GM18508 (cell line): ENCODE measurements around the gene LRIG1.

Experiments used
- ATAC-seq: cut with Tn5 transposase; IDR thresholded peaks from one replicate; pipeline ENCODE4 v1.9.1; 2021; ENCODE audit warnings: moderate number of reproducible peaks; ENCODE audit not compliant: insufficient read depth, unreplicated experiment

LRIG1 gene

DNA sequence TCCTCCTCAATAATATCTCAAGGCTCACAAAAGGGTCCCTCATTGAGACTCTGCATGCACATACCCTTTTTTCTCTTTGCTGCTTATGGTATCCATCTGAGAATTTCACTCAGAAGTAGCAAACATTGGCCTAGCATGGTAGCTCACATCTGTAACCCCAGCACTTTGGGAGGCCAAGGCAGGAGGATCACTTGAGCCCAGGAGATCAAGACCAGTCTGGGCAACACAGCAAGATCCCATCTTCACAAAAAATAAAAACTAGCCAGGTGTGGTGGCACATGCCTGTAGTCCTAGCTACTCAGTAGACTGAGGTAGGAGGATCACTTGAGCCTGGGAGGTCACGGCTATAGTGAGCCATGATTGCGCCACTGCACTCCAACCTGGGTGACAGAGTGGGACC is 11.7 kb downstream of the LRIG1 start:
- ATAC-seq, result no peak

DNA sequence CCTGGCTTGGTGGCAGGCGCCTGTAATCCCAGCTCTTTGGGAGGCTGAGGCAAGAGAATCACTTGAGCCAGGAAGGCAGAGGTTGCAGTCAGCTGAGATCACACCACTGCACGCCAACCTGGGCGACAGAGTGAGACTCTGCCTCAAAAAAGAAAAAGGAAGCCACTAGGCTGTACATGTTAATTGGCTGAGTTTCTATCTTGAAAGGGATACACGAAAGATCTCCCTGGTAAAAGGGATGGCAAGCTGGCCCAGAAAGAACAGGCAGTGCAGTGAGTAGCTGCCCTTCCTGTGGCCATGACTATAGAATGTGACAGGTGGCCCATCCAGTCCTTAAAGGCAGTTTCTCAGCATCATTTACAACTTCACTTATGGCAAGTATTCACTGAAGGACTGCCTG is 12.3 kb downstream of the LRIG1 start:
- peak; percentile 39 for ATAC-seq

DNA sequence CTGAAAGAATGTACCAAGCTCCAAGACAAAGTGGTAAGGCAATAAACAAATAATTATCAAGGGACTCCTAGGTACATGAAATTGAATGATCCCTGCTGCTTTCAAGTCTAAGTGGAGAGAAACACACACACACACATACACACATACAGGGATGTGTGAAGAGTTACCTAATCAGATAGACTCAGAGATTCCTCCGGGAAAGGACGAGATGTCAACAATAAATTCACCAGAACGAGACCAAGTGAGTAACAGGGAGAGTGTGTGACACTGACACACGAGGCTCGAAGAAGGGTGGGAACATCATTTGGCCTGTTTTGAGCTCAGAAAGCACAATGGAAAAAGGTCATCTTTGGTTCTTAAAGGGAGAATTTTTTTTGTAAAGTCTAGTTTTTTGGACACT is 13.4 kb downstream of the LRIG1 start:
- ATAC-seq, result no peak

DNA sequence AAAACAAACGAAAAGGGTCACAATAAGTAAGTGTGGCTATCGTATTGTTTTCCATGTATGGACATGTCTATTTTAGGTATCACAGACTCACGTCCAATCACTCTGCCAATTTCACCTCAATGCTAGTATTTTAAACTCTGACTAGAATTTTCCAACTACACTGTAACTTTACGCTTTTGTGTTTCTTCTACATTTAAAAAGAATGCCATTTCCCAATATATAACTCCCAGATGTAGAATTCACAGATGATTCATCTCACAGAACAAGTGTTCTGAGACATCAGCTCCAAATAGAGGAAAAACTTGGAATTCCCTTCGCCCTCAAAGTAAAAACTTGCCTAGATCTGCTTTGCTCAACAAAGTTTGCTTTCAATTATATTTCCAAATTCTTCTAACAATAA is 14.2 kb downstream of the LRIG1 start:
- ATAC-seq, result no peak

DNA sequence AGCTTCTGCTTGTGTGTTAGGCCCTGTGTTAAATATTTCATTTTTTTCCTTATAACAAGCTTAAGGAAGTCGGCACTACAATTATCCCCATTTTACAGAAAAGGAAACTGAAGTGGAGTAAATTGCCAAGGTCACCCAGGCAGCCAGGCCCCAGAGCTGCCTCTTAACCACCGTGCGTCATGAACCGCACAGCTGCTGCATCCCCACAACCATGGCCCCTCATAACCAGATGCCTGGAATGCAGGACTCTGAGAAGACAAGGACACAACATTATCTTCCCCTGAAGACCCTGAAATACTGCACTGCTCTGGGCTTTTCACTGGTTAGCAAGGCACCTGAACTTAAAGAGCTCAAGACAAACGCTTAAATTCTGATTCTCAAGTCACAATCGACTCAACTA is 14.6 kb downstream of the LRIG1 start:
- ATAC-seq, result no peak

DNA sequence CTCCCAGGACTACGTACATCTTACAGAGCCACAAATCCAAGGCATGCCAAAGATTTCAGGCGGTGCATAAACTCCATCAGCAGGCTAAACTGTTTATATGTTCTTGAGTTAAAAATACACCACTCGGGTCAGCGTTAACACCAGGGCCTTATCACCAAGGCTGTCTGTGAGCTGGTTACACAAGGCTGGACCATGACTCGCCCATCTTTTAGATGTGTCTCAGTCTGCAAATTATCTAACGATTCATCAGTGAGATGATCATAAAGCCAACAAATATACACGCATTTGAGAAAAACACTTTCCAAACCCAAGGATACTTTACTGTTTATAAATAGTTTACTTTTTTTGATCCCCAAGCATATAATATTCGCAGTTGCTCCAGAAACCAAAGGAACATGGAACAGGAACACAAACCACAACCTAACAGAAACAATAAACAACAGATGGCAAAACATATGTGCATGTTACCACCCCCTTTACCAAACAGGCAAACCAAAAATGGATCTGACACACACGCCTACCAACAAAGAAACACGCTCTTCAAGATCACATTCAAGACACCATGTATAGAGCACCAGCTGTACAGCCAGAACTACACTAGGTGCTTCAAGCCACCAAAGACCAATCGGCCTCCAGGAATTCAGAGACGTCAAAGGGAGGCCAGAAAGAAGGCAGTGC is 15.4 kb downstream of the LRIG1 start:
- ATAC-seq, result no peak

DNA sequence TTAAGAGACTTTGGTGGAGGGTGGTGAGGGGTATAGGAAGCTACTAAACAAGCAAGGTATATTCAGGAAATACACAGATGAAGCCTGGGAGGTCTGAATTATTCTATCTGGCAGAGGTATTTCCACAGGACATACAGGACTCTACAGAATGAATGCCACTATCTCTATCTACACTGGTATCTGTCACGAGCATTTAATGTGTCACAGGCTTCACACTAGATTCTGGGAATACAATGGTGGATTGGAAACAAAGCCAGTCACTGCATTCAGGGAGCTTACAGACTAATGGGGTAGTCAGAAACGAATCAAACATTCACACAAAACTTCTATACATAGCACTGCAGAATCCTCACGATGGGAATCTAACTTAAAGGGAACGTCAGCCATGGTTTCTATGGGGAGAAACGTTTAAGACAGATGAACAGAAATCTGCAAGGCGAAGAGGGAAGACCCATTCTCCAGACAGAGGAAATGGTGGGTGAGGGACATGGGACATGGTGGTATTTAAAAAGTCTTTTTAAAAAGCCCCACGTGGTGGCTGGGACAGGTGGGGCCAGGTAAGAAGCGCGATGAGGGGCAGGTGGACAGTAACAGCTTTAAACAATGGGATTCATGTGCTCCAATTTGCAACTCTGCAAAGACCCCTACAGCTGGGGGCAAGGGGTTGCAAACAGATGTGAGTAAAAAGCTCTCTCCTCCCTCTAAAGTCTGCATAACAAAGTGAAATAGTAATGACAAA is 16.5 kb downstream of the LRIG1 start:
- no peak for ATAC-seq

DNA sequence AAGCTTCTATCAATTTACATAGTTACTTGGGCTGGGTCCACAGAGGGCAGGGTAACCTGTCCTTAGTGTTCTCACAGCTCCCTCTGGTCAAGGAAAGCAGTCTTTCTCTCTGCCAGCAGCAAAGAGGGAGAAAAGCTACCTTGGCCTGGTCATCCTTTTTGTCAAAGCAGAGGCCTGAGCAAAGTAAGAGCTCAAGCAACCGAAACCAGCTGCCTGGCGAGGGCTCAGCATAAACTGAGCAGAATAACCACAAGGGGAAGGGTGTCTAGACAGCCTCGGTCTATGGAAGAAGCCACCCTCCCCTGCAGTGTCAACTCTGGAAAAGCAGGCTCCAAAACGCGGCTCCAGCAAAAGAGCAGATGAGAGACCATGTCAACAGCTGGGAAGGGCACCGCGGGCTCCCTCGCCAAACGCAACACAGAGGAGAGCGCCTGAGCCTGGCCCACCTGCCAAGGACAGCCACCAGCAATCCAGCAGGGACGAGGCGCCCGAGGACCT is 17.4 kb downstream of the LRIG1 start:
- ATAC-seq, result peak; percentile 28

DNA sequence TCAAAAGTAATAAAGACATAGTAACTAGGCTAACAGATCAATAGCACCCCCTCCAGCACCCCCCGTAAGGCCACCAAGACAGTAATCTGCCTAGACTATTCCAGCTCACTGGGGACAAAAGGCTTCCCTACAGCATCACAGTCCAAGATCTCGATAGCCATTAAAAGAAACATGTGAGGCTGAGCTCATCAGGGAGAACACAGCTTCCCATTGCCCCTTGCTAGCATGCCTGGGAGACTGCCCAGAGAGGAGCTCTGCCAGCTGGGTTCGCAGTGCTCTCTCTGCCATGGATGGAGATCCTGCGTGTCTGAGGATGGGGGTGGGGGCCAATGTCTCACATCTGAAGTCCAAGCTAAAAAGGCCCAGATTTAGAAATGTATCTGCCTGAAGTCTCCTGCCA is 17.8 kb downstream of the LRIG1 start:
- ATAC-seq, result no peak

DNA sequence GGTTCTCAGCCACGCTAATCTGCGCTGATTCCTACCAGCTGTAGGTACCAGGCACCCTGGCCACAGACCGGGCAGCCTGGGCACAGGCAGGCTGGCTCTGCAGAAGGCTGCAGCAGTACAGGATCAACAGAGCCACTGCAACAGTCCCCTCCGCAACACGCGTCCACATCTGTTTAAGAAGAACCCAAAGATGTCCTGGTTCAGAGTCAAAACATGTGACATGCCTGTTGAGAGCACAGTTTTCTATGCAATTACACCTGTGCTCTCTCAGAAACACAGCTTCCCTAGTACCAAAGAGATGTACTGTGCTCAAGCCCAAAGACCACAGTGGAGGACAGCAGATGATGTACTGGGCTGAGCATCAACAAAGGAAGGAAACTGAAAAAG is 18.8 kb downstream of the LRIG1 start:
- no peak for ATAC-seq

DNA sequence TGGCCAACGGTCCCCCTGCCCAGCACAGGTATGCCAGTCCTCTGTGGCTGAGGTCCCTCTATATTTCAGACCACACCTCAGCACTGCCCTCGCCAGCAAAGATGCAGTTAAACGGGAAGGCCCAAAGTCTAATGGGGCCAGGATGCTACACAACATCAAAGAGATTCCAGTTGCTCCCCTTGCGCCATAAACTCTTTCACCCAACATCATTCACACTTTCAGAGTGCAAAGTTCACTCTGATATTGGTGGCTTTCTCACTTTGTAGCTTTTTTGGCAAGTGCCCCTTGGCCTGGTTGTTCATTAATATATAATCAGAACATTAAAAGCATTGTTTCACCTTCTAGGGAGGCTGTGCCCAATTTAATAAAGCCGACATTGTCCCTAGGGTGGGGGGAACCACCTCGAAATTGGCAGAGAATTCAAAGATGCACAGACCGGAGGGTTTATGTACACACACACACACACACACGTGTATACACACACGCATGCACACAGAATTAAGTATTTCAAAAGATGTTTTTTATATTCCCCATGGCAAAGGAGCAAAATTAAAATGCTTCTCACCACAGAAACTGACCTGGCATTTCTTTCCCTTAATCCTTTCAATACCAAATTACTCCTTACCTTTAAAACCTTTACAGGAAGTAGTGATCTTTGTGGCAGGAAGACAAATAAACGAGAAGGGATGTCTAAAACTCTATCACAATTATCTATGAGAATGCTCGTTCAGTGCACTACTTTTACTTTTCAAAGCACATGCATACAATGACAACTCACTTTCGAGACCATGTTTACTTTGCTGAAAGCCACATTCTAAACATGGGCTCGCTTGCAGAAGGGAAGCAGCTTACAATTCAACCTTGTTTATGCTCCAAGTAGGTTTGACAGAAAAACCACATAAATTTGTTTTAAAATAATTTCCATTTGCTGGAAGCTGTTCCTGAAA is 19.5 kb downstream of the LRIG1 start:
- ATAC-seq, result no peak

DNA sequence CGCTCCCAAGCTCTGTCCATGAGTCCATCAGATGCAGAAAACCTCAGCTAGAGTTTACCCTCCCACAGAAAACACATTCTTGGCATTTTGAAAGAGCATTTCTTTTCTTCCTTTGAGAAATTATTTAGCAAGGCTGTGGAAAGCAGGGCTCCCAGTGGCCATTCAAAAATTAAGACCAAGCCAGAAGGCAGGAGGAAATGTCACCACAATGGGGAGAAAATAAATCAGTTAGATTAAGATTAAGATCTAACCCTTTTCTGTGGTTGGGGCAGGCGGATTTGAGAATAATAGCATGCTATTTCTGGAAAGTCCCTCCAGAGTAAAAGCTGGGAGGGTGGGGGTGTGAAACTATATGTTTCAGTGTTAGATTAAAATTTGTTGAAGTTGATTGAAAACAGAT is 20.2 kb downstream of the LRIG1 start:
- ATAC-seq, result no peak

DNA sequence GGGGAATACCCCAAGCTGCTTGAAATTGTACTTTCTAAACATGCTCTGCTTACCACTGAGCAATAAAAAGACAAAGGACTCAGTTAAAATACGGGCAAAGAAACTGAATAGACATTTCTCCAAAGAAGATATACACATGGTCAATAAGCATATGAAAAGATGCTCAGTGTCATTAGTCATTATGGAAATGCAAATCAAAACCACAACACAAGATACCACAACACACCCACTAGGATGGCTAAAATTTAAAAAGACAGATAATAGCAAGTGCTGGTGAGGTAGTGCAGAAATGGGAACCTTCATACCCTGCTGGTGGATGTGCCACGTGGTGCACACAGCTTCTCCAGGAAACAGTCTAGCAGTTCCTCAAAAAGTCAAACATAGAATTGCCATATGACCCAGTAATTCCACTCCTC is 21.3 kb downstream of the LRIG1 start:
- peak; percentile 32 for ATAC-seq

DNA sequence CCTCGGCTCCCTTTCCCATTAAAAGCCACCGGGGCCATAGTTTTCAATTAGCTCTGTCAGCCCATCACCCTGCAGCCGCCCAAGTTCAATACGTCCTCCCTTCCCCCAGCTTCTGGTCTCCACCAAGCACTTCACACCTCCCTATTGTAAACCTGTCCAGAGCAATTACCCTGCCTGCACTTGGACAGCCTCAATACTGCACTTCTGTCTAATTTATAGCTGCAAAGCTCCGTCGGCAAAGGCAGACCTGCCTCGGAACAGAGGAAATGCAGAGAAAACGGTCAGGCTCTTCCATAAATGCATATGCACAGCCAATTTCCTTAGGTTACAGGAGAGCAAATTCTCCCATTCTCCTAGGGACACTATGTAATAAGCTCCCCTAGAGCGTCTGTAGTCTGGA is 21.9 kb downstream of the LRIG1 start:
- ATAC-seq, result no peak

DNA sequence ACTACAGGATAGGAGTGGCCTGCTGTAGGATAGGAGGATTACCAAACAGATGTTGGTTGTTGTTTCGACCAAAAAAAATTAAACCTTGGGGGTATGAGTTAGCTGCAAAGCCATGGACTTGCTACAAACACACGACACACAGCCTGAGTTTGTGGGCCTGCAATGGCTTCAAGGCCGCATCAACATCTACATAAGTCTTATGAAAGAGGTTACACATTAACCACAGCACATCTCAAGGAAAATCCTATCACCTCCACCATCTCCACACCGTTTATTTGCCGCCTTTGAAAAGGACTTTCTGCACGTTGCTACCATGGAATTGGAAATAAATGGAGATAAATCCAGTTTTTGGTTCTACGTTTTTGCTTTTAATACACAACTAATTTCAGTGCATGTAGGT is 23.0 kb downstream of the LRIG1 start:
- ATAC-seq, result no peak

DNA sequence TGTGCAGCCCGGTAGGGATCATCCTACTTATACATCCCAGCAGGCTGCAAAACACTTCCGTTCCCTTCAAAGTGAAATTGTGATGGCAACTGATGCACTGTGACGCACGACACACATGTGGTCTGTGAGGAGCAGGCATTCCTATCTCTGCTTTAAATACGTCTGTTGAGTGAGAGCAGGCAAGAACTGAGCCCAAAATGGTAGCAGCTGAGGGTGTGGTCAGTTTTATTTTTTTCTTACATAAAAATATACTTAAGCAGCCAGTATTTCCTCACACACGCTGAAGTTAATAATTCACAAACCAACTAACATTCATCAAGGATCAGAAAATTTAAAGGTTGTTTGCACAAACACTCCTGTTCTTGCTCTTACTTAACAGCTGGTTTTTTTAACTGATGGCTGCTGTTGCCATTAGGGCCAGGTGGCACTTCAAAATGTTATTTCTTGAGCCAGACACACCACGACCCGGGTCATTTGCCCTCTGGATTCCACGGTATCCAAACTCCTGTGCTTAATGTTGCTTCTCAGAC is 23.9 kb downstream of the LRIG1 start:
- no peak for ATAC-seq

DNA sequence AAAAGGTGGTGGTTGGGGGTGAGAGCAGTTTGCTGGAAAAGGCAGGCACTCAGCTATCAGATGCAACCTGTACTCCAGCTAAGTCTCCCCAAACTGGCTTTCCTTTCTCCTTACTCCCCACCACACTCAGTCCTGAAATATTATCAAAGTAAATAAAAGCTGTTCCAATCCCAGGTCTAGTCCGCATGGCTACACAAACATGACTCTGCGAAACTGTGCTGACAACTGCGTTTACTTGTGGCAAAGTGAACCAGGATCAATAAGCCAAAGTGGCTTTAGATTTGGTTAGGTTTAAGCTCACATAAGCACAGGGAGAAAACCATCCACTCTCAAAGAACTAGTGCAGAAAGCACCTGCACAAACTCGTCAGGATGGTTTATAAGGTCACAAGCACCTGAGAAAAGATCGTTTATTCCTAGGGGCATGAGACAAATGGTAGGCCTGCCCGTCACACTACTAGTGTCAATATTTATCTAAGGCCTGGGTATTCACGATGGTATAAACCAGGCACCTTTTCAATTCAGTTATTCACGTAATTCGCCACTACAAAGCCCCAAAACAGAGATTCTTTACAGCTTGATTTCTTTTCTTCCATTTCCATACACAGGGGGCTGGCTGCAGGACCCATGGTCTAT is 25.3 kb downstream of the LRIG1 start:
- no peak for ATAC-seq

DNA sequence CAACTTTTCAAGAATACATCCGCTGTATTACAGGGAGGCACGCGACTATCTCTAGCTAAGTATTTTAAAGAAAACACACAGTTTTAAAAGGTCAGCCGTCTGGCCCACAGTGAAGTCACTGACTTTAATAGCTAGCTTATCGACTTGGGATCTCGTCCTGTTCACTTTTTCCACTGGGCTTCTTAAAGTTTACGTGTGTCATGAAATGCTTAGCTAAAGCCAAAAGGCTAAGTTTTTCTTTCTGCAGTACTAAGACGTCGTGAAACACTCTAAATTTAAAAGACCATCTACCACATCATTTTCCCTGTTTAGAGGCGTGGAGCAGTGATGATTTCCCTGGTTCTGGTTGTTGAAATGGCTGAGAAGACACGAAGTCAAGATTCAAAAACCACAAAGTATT is 27.1 kb downstream of the LRIG1 start:
- no peak for ATAC-seq

DNA sequence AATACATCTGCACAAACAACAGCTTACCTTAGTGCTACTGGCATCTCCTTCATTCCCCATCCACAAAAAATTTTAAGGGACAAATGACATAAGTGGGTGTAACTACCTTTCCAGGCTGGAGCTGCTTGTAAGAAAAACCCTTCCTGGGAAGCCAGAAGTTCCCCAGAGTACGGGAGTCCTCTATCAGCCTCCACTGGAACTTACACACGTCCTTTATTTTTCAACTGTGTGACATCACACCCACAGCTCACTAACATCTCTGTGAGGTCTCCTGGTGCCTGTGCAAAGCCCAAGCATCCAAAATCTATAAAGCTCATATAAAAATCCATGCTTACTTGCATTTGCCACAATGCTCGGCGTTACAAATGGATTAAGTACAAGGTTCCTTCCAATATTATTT is 27.6 kb downstream of the LRIG1 start:
- no peak for ATAC-seq
